HFFc6 (cell line): Measurements from ENCODE around the gene DNLZ. TPM values are rescaled to one million over a fixed set of nuclear protein-coding genes. Genes with fewer than 3 reads are reported as not detected.

Experiments used
- DNase-seq: peaks from one replicate; pipeline ENCODE4 v3.0.0-alpha.2; 2018
- H3K27ac Mint-ChIP-seq: 2 replicates; pipeline ENCODE4 v1.8.0; 2020; ENCODE audit warnings: mild to moderate bottlenecking, mixed read lengths
- H3K27me3 Mint-ChIP-seq: 2 replicates; pipeline ENCODE4 v1.8.0; 2021; ENCODE audit warnings: mild to moderate bottlenecking, moderate library complexity, mixed read lengths; ENCODE audit not compliant: insufficient read depth
- H3K36me3 Mint-ChIP-seq: 2 replicates; pipeline ENCODE4 v1.8.0; 2021; ENCODE audit warnings: low read depth, mixed read lengths
- H3K4me1 Mint-ChIP-seq: 2 replicates; pipeline ENCODE4 v1.8.0; 2020; ENCODE audit warnings: low read depth, mixed read lengths
- H3K4me3 Mint-ChIP-seq: 2 replicates; pipeline ENCODE4 v1.8.0; 2020; ENCODE audit warnings: mild to moderate bottlenecking, moderate library complexity, mixed read lengths
- H3K9me3 Mint-ChIP-seq: 2 replicates; pipeline ENCODE4 v1.8.0; 2020; ENCODE audit warnings: mild to moderate bottlenecking, mixed read lengths
- CTCF ChIP-seq: fragments of 200-600 bp; sonication (generic); IDR thresholded peaks from 2 replicates; pipeline ENCODE4 v1.5.0; 2021; ENCODE audit warnings: antibody characterized with exemption, mild to moderate bottlenecking
- total RNA-seq, 6 experiments: library from RNA; stranded (reverse); fragmentation: NEBNext Ultra II Directional; extraction: Animal tissue kit (Norgen Biotek cat#: 25700); gene quantifications; 2 replicates in 1 of 6; 3 replicates in 5 of 6; pipeline ENCODE4 v1.2.3, GENCODE V29; 2021

DNLZ gene
- total RNA-seq, 6 experiments from 2014 or later = 28.5 to 33.3 (median 30.4) TPM

GRCh38 chr9:136311051-136312008 is 52.2 kb downstream of the DNLZ start:
- peaks cover 8% of the 10 kb centered on the region; the same call in 1 of the 2 replicates for H3K27me3 Mint-ChIP-seq
- H3K4me1 Mint-ChIP-seq = no peaks in the 10 kb centered on the region
- H3K36me3 Mint-ChIP-seq = peaks cover 13% of the 10 kb centered on the region
- no peak overlapping the region for H3K4me3 Mint-ChIP-seq
- no peak for TF ChIP-seq CTCF
- DNase-seq = no peak
- no peak overlapping the region for H3K27ac Mint-ChIP-seq
- peaks cover 21% of the 10 kb centered on the region for H3K9me3 Mint-ChIP-seq

- Mint-ChIP-seq H3K27ac (no peak overlapping the region), H3K27me3 (peaks cover 9% of the 10 kb centered on the region; the same call in 1 of the 2 replicates), H3K9me3 (peaks cover 12% of the 10 kb centered on the region), H3K4me3 (no peak overlapping the region), H3K36me3 (peaks cover 5% of the 10 kb centered on the region), H3K4me1 (no peaks in the 10 kb centered on the region)
- no peak for DNase-seq
- no peak for TF ChIP-seq CTCF
Observed at GRCh38 chr9:136310273-136311030, 53.1 kb downstream of the DNLZ start.

- H3K9me3 Mint-ChIP-seq = peaks cover 5% of the 10 kb centered on the region
- no peak overlapping the region for H3K4me3 Mint-ChIP-seq
- no peak for DNase-seq
- H3K4me1 Mint-ChIP-seq = no peaks in the 10 kb centered on the region
- H3K36me3 Mint-ChIP-seq = no peaks in the 10 kb centered on the region
- TF ChIP-seq CTCF = no peak
- peaks cover 8% of the 10 kb centered on the region; the same call in 1 of the 2 replicates for H3K27me3 Mint-ChIP-seq
- H3K27ac Mint-ChIP-seq = no peak overlapping the region
Observed at GRCh38 chr9:136309806-136310220, 53.7 kb downstream of the DNLZ start.

Other genes with a start within 250 kb of the DNLZ start
- 10 to 100 TPM; 31.6 to 45.4 (median 35.7) TPM for gene TMEM250, start 244.9 kb downstream of the DNLZ start, total RNA-seq
- gene LHX3, start 158.6 kb downstream of the DNLZ start, total RNA-seq = not detected
- 10 to 100 TPM; 20.1 to 24.9 (median 21.9) TPM for gene QSOX2, start 117.9 kb downstream of the DNLZ start, total RNA-seq
- not detected for gene CCDC187, start 59.6 kb downstream of the DNLZ start, total RNA-seq
- gene GPSM1, start 36.2 kb downstream of the DNLZ start, total RNA-seq = 10 to 100 TPM; 50.9 to 60.2 (median 55.0) TPM
- 10 to 100 TPM in 2 of 6 experiments, 1 to 10 TPM in 4; 2.9 to 19.0 (median 3.2) TPM for gene CARD9, start 9.9 kb upstream of the DNLZ start, total RNA-seq
- 1 to 10 TPM; 6.2 to 9.4 (median 6.5) TPM for gene SNAPC4, start 36.4 kb upstream of the DNLZ start, total RNA-seq
- gene ENTR1, start 46.9 kb upstream of the DNLZ start, total RNA-seq = 10 to 100 TPM; 40.8 to 55.1 (median 43.7) TPM
- 10 to 100 TPM; 69.1 to 81.0 (median 75.9) TPM for gene PMPCA, start 46.9 kb upstream of the DNLZ start, total RNA-seq
- 10 to 100 TPM; 11.5 to 14.0 (median 12.3) TPM for gene INPP5E, start 76.1 kb upstream of the DNLZ start, total RNA-seq
- gene SEC16A, start 119.3 kb upstream of the DNLZ start, total RNA-seq = 10 to 100 TPM; 63.2 to 98.6 (median 75.5) TPM
- gene NOTCH1, start 182.3 kb upstream of the DNLZ start, total RNA-seq = 10 to 100 TPM; 12.1 to 17.1 (median 14.7) TPM